Measurements from ENCODE around the gene PANK4.

- TF ChIP-seq CTCF (IDR thresholded peaks at IDR 0.05; ENCODE audit: poor library complexity), result no peak
- TF ChIP-seq EZH2 (IDR thresholded peaks at IDR 0.05; ENCODE audit: borderline replicate concordance), result no peak
These were observed 7.2 kb downstream of the PANK4 start for GRCh38 chr1:2519029-2519685.
